Panc1 (cell line): ENCODE results near the gene SEMA5B. TPM values are rescaled to one million over a fixed set of nuclear protein-coding genes. Genes with fewer than 3 reads are reported as not detected.

Source experiments
- ATAC-seq: fragments of 200-7000 bp; cut with Tn5 transposase; 2 replicates; pipeline ENCODE4 v1.9.1; 2020; ENCODE audit warnings: mild to moderate bottlenecking, moderate library complexity
- BruUV-seq: library from RNA; stranded (reverse); fragments of 400-500 nt; replicated peaks from 2 replicates; lab custom pipeline; 2021; lab: Mats Ljungman, UMichigan
- CTCF ChIA-PET: fragments of 300-600 bp; sonication (Branson Sonifier 250); formaldehyde crosslinking; loops from one replicate; lab custom pipeline; 2022; ENCODE audit warnings: antibody characterized with exemption; lab: Charles Lee
- POLR2A ChIA-PET: fragments of 300-600 bp; sonication (Branson Sonifier 250); formaldehyde crosslinking; loops from one replicate; lab custom pipeline; 2022; ENCODE audit warnings: antibody characterized with exemption; lab: Charles Lee
- DNase-seq: peaks from one replicate; pipeline ENCODE4 v3.0.0-alpha.2; 2010; ENCODE audit warnings: low read depth, low spot score
- H3K27ac ChIP-seq: 2 replicates; pipeline ENCODE4 v1.5.1; 2011; ENCODE audit warnings: mild to moderate bottlenecking, low read length, inconsistent platforms
- H3K27me3 ChIP-seq: fragments of 200-500 bp; sonication (Bioruptor generic); 2 replicates; pipeline ENCODE4 v1.6.0; 2014; ENCODE audit warnings: low read length, inconsistent platforms; ENCODE audit not compliant: control insufficient read depth, insufficient read depth
- H3K36me3 ChIP-seq: fragments of 200-500 bp; sonication (Bioruptor generic); 2 replicates; pipeline ENCODE4 v1.5.1; 2014; ENCODE audit warnings: inconsistent platforms, mild to moderate bottlenecking, low read length, moderate library complexity; ENCODE audit not compliant: control insufficient read depth, insufficient read depth
- H3K4me1 ChIP-seq: 2 replicates; pipeline ENCODE4 v1.5.1; 2011; ENCODE audit warnings: inconsistent platforms, mild to moderate bottlenecking, low read length, moderate library complexity; ENCODE audit not compliant: control insufficient read depth, insufficient read depth
- H3K4me3 ChIP-seq, 2 experiments: 2 replicates each; pipeline ENCODE4 v1.5.1; 2011 to 2012; ENCODE audit warnings: low read depth in 2 of 2, low read length in 2 of 2, mild to moderate bottlenecking in 2 of 2, inconsistent platforms in 1 of 2, moderate library complexity in 1 of 2
- H3K9me3 ChIP-seq: fragments of 200-500 bp; sonication (Bioruptor generic); 2 replicates; pipeline ENCODE4 v1.5.1; 2014; ENCODE audit warnings: low read depth, mild to moderate bottlenecking, inconsistent platforms, low read length, moderate library complexity; ENCODE audit not compliant: control insufficient read depth, insufficient read depth
- CTCF ChIP-seq: fragments of 450-650 bp; IDR thresholded peaks from 2 replicates; pipeline ENCODE4 v1.5.1; 2017; ENCODE audit warnings: mild to moderate bottlenecking
- POLR2AphosphoS5 ChIP-seq: IDR thresholded peaks from 2 replicates; pipeline ENCODE4 v1.6.1; 2012; ENCODE audit warnings: mild to moderate bottlenecking, low read depth, low read length, moderate library complexity
- REST ChIP-seq, 2 experiments: IDR thresholded peaks; 2 replicates each; pipeline ENCODE4 v1.6.1; 2011 to 2012; ENCODE audit warnings: low read depth in 2 of 2, control low read depth in 1 of 2, low read length in 1 of 2, mild to moderate bottlenecking in 1 of 2, moderate library complexity in 1 of 2; ENCODE audit not compliant: insufficient read depth in 1 of 2
- SIN3A ChIP-seq: IDR thresholded peaks from 2 replicates; pipeline ENCODE4 v1.6.1; 2012; ENCODE audit warnings: low read depth, mild to moderate bottlenecking, low read length, moderate library complexity, borderline replicate concordance; ENCODE audit not compliant: insufficient read depth
- TCF7L2 ChIP-seq: IDR thresholded peaks from 2 replicates; pipeline ENCODE4 v1.6.1; 2011; ENCODE audit warnings: mild to moderate bottlenecking, low read depth, low read length, inconsistent platforms
- in situ Hi-C: cut with HindIII; loops from 2 replicates; pipeline ENCODE4 v1.10.0; 2016; ENCODE audit warnings: low sequenced_read_pairs, low pct_unique_long_range_greater_than_20kb
- intact Hi-C: fragments of 100-400 bp; cut with micrococcal nuclease; formaldehyde crosslinking; loops from one replicate; pipeline ENCODE4 v1.10.0; 2022; ENCODE audit not compliant: unreplicated experiment
- total RNA-seq: library from RNA; stranded (reverse); gene quantifications from one replicate; pipeline ENCODE4 v1.2.1, GENCODE V29; 2021; ENCODE audit not compliant: unreplicated experiment

SEMA5B gene
- total RNA-seq, 1 experiment from 2014 or later, result 1.2 TPM

- no peaks in the 10 kb centered on the region; the same call in 1 of the 2 replicates for H3K4me1 ChIP-seq
- BruUV-seq, result no TSS peak
- peaks cover 25% of the 10 kb centered on the region for H3K27me3 ChIP-seq
- H3K9me3 ChIP-seq, result no peaks in the 10 kb centered on the region
- no peak for ATAC-seq
- no peak overlapping the region for H3K4me3 ChIP-seq
- in situ Hi-C loops (no loop called here), intact Hi-C loops (loop anchor here (5.0 kb wide), 1 partner anchor 175 kb away; no protein-coding TSS in a partner anchor)
- DNase-seq, result no peak
- no peaks in the 10 kb centered on the region for H3K36me3 ChIP-seq
- no peak for TF ChIP-seq REST (IDR thresholded peaks at IDR 0.05; ENCODE audit: insufficient read depth in 1 of 2, low read depth in 2 of 2, low read length in 1 of 2)
- H3K27ac ChIP-seq, result no peak overlapping the region
- ChIA-PET POLR2A (no interaction called here), CTCF (no interaction called here)
These were observed 4.5 kb upstream of the SEMA5B start for GRCh38 chr3:123032057-123032456.

- Histone ChIP-seq H3K9me3 (no peaks in the 10 kb centered on the region), H3K4me1 (no peaks in the 10 kb centered on the region; the same call in 1 of the 2 replicates), H3K27me3 (peaks cover 29% of the 10 kb centered on the region), H3K27ac (no peak overlapping the region), H3K36me3 (no peaks in the 10 kb centered on the region), H3K4me3 (no peak overlapping the region)
- TF ChIP-seq POLR2AphosphoS5, result no peak
- no peak for TF ChIP-seq REST (IDR thresholded peaks at IDR 0.05; ENCODE audit: insufficient read depth in 1 of 2, low read depth in 2 of 2, low read length in 1 of 2)
- TF ChIP-seq CTCF, result no peak
- TF ChIP-seq TCF7L2, result no peak
- no peak for TF ChIP-seq SIN3A
- BruUV-seq, result no TSS peak
- ChIA-PET CTCF (interaction anchor here (0.8 kb wide), 1 partner anchor 35 kb away, joined by 3 read pairs; the partner anchor contains the start of gene PDIA5), POLR2A (no interaction called here)
- ATAC-seq (no peak), DNase-seq (no peak)
- in situ Hi-C loops (no loop called here), intact Hi-C loops (loop anchor here (5.0 kb wide), 1 partner anchor 174 kb away; no protein-coding TSS in a partner anchor)
These were observed 3.5 kb upstream of the SEMA5B start for GRCh38 chr3:123031051-123031450.
